Small intestine (tissue), 7 donors: ENCODE data around the gene PPM1D. TPM values are rescaled to one million over a fixed set of nuclear protein-coding genes. Genes with fewer than 3 reads are reported as not detected.
"Not testable (repeated sequence)": the region's sequence is repeated elsewhere in the genome, so short reads cannot be mapped to it uniquely, and the experiment has no call there.

Experiments used
- DNase-seq, 2 donors: peaks; one replicate each; pipeline versions ENCODE4 v3.0.0 to v3.0.0-alpha.2; 2013
- FAIRE-seq: peaks from 2 replicates; lab custom pipeline; 2012; peaks lifted over from hg19 to GRCh38; lab: Jason Lieb, UNC
- H3K27ac ChIP-seq, 3 donors: one replicate each; pipeline ENCODE4 v1.5.1; 2013; ENCODE audit warnings: low read length in 2 of 3, mild to moderate bottlenecking in 2 of 3, control low read depth in 1 of 3, inconsistent platforms in 1 of 3, low read depth in 1 of 3, moderate library complexity in 1 of 3
- H3K27me3 ChIP-seq, 3 donors: one replicate each; pipeline ENCODE4 v1.6.1; 2013; ENCODE audit warnings: low read length in 3 of 3, inconsistent platforms in 1 of 3; ENCODE audit not compliant: control insufficient read depth in 3 of 3, insufficient read depth in 3 of 3
- H3K36me3 ChIP-seq, 3 donors: one replicate each; pipeline ENCODE4 v1.6.1; 2013; ENCODE audit warnings: low read length in 3 of 3, inconsistent platforms in 1 of 3, low read depth in 1 of 3, mild to moderate bottlenecking in 1 of 3, moderate library complexity in 1 of 3; ENCODE audit not compliant: control insufficient read depth in 3 of 3, insufficient read depth in 2 of 3
- H3K4me1 ChIP-seq, 3 donors: one replicate each; pipeline ENCODE4 v1.6.1; 2013; ENCODE audit warnings: low read length in 2 of 3, inconsistent platforms in 1 of 3, low read depth in 1 of 3, mild to moderate bottlenecking in 1 of 3, moderate library complexity in 1 of 3; ENCODE audit not compliant: control insufficient read depth in 3 of 3, insufficient read depth in 2 of 3
- H3K4me3 ChIP-seq, 3 donors: one replicate each; pipeline ENCODE4 v1.5.1; 2013; ENCODE audit warnings: low read length in 3 of 3, control low read depth in 1 of 3, inconsistent platforms in 1 of 3, low read depth in 1 of 3, mild to moderate bottlenecking in 1 of 3, moderate library complexity in 1 of 3
- H3K9me3 ChIP-seq, 2 donors: one replicate each; pipeline ENCODE4 v1.6.1; 2013; ENCODE audit warnings: low read depth in 1 of 2, low read length in 1 of 2; ENCODE audit not compliant: control insufficient read depth in 2 of 2, insufficient read depth in 1 of 2
- WGBS, 3 donors: extraction: QIAGEN DNeasy Blood & Tissue Kit; methylation state at CpG; one replicate each; pipeline ENCODE4 v1.1.7; 2013; 5-methylcytosine and 5-hydroxymethylcytosine counted together
- polyA plus RNA-seq, 4 donors: library from polyadenylated mRNA; stranded (reverse) in 3 of 4; unstranded in 1 of 4; fragments of 200-250 nt in 3 of 4; fragments of 120-200 nt in 1 of 4; gene quantifications; one replicate each; pipeline versions ENCODE4 v1.2.1 to v1.2.3, GENCODE V29; 2013
- donor health status: healthy with polysubstance abuse.
- donor health status: control.
- donor health status: control.
- donor health status: Bipolar disorder and iron deficiency.
- donor health status: healthy.

Gene PPM1D
- polyA plus RNA-seq, 4 donors = 3.8 to 13.6 (median 5.7) TPM

GRCh38 chr17:60583008-60583407, 17.0 kb upstream of the PPM1D start:
- no peak overlapping the region for H3K4me3 ChIP-seq
- H3K36me3 ChIP-seq = no peaks in the 10 kb centered on the region
- no peak for FAIRE-seq
- H3K9me3 ChIP-seq = no peaks in the 10 kb centered on the region
- no peak for DNase-seq
- H3K27me3 ChIP-seq = no peaks in the 10 kb centered on the region
- H3K4me1 ChIP-seq = no peaks in the 10 kb centered on the region
- H3K27ac ChIP-seq = no peak overlapping the region

- 87 to 92% (median 88%) methylated on average over 2 of the region's 2 CpGs for WGBS, 3 donors
- DNase-seq = no peak
- H3K27ac ChIP-seq = no peak overlapping the region
- no peaks in the 10 kb centered on the region for H3K27me3 ChIP-seq
- no peaks in the 10 kb centered on the region for H3K36me3 ChIP-seq
- no peak for FAIRE-seq
- H3K4me3 ChIP-seq = no peak overlapping the region
- no peaks in the 10 kb centered on the region for H3K9me3 ChIP-seq
- H3K4me1 ChIP-seq = no peaks in the 10 kb centered on the region
Observed at GRCh38 chr17:60585887-60586286, 14.1 kb upstream of the PPM1D start.

GRCh38 chr17:60586288-60586974, 13.6 kb upstream of the PPM1D start:
- Histone ChIP-seq H3K4me1 (no peaks in the 10 kb centered on the region), H3K27ac (no peak overlapping the region), H3K9me3 (no peaks in the 10 kb centered on the region), H3K4me3 (no peak overlapping the region), H3K27me3 (no peaks in the 10 kb centered on the region), H3K36me3 (no peaks in the 10 kb centered on the region)
- no peak for FAIRE-seq
- DNase-seq = peak in 1 of 2 donors; percentile 22
- WGBS, 3 donors = 63 to 79% (median 68%) methylated on average over 3 of the region's 3 CpGs

- H3K27me3 ChIP-seq = no peaks in the 10 kb centered on the region
- H3K36me3 ChIP-seq = no peaks in the 10 kb centered on the region
- H3K4me1 ChIP-seq = no peaks in the 10 kb centered on the region
- no peak overlapping the region for H3K4me3 ChIP-seq
- no peak overlapping the region for H3K27ac ChIP-seq
- FAIRE-seq (no peak), DNase-seq (no peak)
- 59 to 67% (median 65%) methylated on average over 5 of the region's 5 CpGs for WGBS, 3 donors
- H3K9me3 ChIP-seq = no peaks in the 10 kb centered on the region
Observed at GRCh38 chr17:60590070-60590469, 9.9 kb upstream of the PPM1D start.

GRCh38 chr17:60592750-60593149, 7.2 kb upstream of the PPM1D start:
- Histone ChIP-seq H3K9me3 (no peaks in the 10 kb centered on the region), H3K4me1 (no peaks in the 10 kb centered on the region), H3K27ac (no peak overlapping the region), H3K4me3 (no peak overlapping the region), H3K27me3 (no peaks in the 10 kb centered on the region), H3K36me3 (no peaks in the 10 kb centered on the region)
- no peak for FAIRE-seq
- WGBS, 3 donors = 54 to 83% (median 77%) methylated on average over 2 of the region's 2 CpGs
- no peak for DNase-seq

GRCh38 chr17:60593441-60594036, 6.5 kb upstream of the PPM1D start:
- H3K27ac ChIP-seq, H3K4me1 ChIP-seq, H3K27me3 ChIP-seq, H3K9me3 ChIP-seq, FAIRE-seq, DNase-seq, H3K36me3 ChIP-seq, H3K4me3 ChIP-seq: not testable (repeated sequence)
- 60 to 72% (median 60%) methylated on average over 9 of the region's 9 CpGs for WGBS, 3 donors

GRCh38 chr17:60594170-60594569, 5.8 kb upstream of the PPM1D start:
- not testable (repeated sequence) for H3K4me3 ChIP-seq, H3K27me3 ChIP-seq, H3K27ac ChIP-seq, FAIRE-seq, H3K4me1 ChIP-seq, H3K36me3 ChIP-seq, DNase-seq, H3K9me3 ChIP-seq
- WGBS, 3 donors = 93 to 96% (median 94%) methylated on average over 7 of the region's 7 CpGs

GRCh38 chr17:60594734-60595133, 5.3 kb upstream of the PPM1D start:
- FAIRE-seq (no peak), DNase-seq (no peak)
- H3K4me3 ChIP-seq = no peak overlapping the region
- no peaks in the 10 kb centered on the region for H3K9me3 ChIP-seq
- H3K27ac ChIP-seq = no peak overlapping the region
- H3K4me1 ChIP-seq = peaks cover 0 to 5% (median 0%) of the 10 kb centered on the region in 3 donors
- H3K36me3 ChIP-seq = no peaks in the 10 kb centered on the region
- no peaks in the 10 kb centered on the region for H3K27me3 ChIP-seq
- WGBS, 3 donors = 88 to 92% (median 92%) methylated on average over 2 of the region's 2 CpGs
